HK-2 (cell line): ENCODE data around the gene MYO5C.
"Not testable (repeated sequence)": the region's sequence is repeated elsewhere in the genome, so short reads cannot be mapped to it uniquely, and the experiment has no call there.

ENCODE experiments used
- DNase-seq: peaks from one replicate; pipeline ENCODE4 v3.0.0-alpha.2; 2018; ENCODE audit not compliant: unreplicated experiment

The MYO5C gene

GRCh38 chr15:52172869-52173268 lies 122.7 kb downstream of the MYO5C start:
- no peak for DNase-seq

- no peak for DNase-seq
These were observed 123.8 kb downstream of the MYO5C start for GRCh38 chr15:52171807-52172206.

GRCh38 chr15:52171386-52171785 lies 124.2 kb downstream of the MYO5C start:
- no peak for DNase-seq

GRCh38 chr15:52170199-52170598 lies 125.4 kb downstream of the MYO5C start:
- not testable (repeated sequence) for DNase-seq

- not testable (repeated sequence) for DNase-seq
These were observed 130.0 kb downstream of the MYO5C start for GRCh38 chr15:52165494-52166131.

- DNase-seq: no peak
These were observed 130.9 kb downstream of the MYO5C start for GRCh38 chr15:52164631-52165265.

GRCh38 chr15:52163321-52164190 lies 132.0 kb downstream of the MYO5C start:
- DNase-seq: no peak

GRCh38 chr15:52162876-52163275 lies 132.7 kb downstream of the MYO5C start:
- no peak for DNase-seq

GRCh38 chr15:52162260-52162659 lies 133.3 kb downstream of the MYO5C start:
- no peak for DNase-seq

GRCh38 chr15:52161406-52161966 lies 134.1 kb downstream of the MYO5C start:
- DNase-seq: no peak

- no peak for DNase-seq
These were observed 136.0 kb downstream of the MYO5C start for GRCh38 chr15:52159645-52160044.

- no peak for DNase-seq
These were observed 137.4 kb downstream of the MYO5C start for GRCh38 chr15:52158084-52158765.

GRCh38 chr15:52155878-52156277 lies 139.7 kb downstream of the MYO5C start:
- DNase-seq: no peak

GRCh38 chr15:52154896-52155865 lies 140.4 kb downstream of the MYO5C start:
- DNase-seq: no peak

GRCh38 chr15:52153900-52154895 lies 141.4 kb downstream of the MYO5C start:
- no peak for DNase-seq

- DNase-seq: no peak
These were observed 144.3 kb downstream of the MYO5C start for GRCh38 chr15:52151353-52151752.

- DNase-seq: no peak
These were observed 144.7 kb downstream of the MYO5C start for GRCh38 chr15:52150871-52151270.

- no peak for DNase-seq
These were observed 145.4 kb downstream of the MYO5C start for GRCh38 chr15:52150043-52150825.

GRCh38 chr15:52148403-52148802 lies 147.2 kb downstream of the MYO5C start:
- DNase-seq: no peak
